H1 (cell line): ENCODE measurements around the gene TAAR9. TPM values are rescaled to one million over a fixed set of nuclear protein-coding genes. Genes with fewer than 3 reads are reported as not detected.

Experiments
- ASH2L ChIP-seq: fragments of 200-600, 300-600 bp; sonication (generic); IDR thresholded peaks from one replicate; pipeline ENCODE4 v1.7.1; 2017; ENCODE audit warnings: low read length
- BCL11A ChIP-seq, 2 experiments: IDR thresholded peaks; one replicate each; pipeline ENCODE4 v1.6.1; 2011; ENCODE audit warnings: low read depth in 2 of 2, low read length in 2 of 2, mild to moderate bottlenecking in 2 of 2
- EZH2 ChIP-seq: fragments of 200-600 bp; sonication (generic); IDR thresholded peaks from 2 replicates; pipeline ENCODE4 v1.7.1; 2012; ENCODE audit warnings: low read depth, mild to moderate bottlenecking, moderate library complexity, low read length, inconsistent platforms; ENCODE audit not compliant: severe bottlenecking
- KDM4A ChIP-seq: IDR thresholded peaks from one replicate; pipeline ENCODE4 v1.7.1; 2012; ENCODE audit warnings: low read depth, mild to moderate bottlenecking, moderate library complexity, low read length, inconsistent platforms; ENCODE audit not compliant: severe bottlenecking
- NANOG ChIP-seq: IDR thresholded peaks from 2 replicates; pipeline ENCODE4 v1.6.1; 2011; ENCODE audit warnings: low read length, low read depth, mild to moderate bottlenecking, inconsistent platforms; ENCODE audit not compliant: insufficient read depth, poor library complexity, severe bottlenecking
- polyA plus RNA-seq, 7 experiments: library from polyadenylated mRNA; depleted of rRNA in 3 of 7; stranded (reverse) in 5 of 7; unstranded in 2 of 7; fragments of >200 nt in 5 of 7; fragments of 200-250 nt in 2 of 7; gene quantifications; 1 replicate in 5 of 7; 2 replicates in 1 of 7; 4 replicates in 1 of 7; pipeline versions ENCODE4 v1.2.1 to v1.2.3, GENCODE V29; 2011 to 2013; ENCODE audit warnings: missing spikeins in 2 of 7, mixed read lengths in 2 of 7
- total RNA-seq: library from RNA; stranded (reverse); fragmentation: NEBNext Ultra II Directional; extraction: Animal tissue kit (Norgen Biotek cat#: 25700); gene quantifications from 2 replicates; pipeline ENCODE4 v1.2.1, GENCODE V29; 2021
- TF ChIP-seq, protein P1 (sequence below): fragments of 300-600 bp; sonication (generic); IDR thresholded peaks from 2 replicates; pipeline ENCODE4 v1.7.1; 2012; ENCODE audit warnings: low read length, moderate library complexity, mild to moderate bottlenecking, inconsistent platforms; ENCODE audit not compliant: insufficient replicate concordance

The TAAR9 gene
- total and polyA plus RNA-seq, 2 of the 8 experiments (the other 6 are each of a cell fraction or from before 2014, with no cell fraction given), result not detected

DNA sequence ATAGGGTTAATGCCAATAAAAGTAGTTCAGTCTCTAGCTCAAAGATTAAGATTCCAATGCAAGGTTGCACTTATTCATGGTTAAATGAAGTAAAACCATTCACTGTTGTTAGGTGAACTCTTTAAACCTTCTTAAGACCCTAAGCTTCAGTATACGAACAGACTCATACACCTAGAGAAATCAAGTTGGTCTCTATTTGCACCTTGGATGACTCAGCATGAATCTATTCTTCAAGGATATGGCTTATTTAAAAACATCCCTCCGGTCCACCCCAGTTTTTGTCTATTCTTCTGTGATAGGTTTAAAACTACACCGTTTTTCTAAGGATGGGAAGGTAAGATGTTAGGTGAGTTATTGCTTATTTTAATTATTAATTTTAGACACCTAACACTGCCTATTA, 932 bp upstream of the TAAR9 start (continued):
- no peak for TF ChIP-seq EZH2
- TF ChIP-seq, protein P1, sequence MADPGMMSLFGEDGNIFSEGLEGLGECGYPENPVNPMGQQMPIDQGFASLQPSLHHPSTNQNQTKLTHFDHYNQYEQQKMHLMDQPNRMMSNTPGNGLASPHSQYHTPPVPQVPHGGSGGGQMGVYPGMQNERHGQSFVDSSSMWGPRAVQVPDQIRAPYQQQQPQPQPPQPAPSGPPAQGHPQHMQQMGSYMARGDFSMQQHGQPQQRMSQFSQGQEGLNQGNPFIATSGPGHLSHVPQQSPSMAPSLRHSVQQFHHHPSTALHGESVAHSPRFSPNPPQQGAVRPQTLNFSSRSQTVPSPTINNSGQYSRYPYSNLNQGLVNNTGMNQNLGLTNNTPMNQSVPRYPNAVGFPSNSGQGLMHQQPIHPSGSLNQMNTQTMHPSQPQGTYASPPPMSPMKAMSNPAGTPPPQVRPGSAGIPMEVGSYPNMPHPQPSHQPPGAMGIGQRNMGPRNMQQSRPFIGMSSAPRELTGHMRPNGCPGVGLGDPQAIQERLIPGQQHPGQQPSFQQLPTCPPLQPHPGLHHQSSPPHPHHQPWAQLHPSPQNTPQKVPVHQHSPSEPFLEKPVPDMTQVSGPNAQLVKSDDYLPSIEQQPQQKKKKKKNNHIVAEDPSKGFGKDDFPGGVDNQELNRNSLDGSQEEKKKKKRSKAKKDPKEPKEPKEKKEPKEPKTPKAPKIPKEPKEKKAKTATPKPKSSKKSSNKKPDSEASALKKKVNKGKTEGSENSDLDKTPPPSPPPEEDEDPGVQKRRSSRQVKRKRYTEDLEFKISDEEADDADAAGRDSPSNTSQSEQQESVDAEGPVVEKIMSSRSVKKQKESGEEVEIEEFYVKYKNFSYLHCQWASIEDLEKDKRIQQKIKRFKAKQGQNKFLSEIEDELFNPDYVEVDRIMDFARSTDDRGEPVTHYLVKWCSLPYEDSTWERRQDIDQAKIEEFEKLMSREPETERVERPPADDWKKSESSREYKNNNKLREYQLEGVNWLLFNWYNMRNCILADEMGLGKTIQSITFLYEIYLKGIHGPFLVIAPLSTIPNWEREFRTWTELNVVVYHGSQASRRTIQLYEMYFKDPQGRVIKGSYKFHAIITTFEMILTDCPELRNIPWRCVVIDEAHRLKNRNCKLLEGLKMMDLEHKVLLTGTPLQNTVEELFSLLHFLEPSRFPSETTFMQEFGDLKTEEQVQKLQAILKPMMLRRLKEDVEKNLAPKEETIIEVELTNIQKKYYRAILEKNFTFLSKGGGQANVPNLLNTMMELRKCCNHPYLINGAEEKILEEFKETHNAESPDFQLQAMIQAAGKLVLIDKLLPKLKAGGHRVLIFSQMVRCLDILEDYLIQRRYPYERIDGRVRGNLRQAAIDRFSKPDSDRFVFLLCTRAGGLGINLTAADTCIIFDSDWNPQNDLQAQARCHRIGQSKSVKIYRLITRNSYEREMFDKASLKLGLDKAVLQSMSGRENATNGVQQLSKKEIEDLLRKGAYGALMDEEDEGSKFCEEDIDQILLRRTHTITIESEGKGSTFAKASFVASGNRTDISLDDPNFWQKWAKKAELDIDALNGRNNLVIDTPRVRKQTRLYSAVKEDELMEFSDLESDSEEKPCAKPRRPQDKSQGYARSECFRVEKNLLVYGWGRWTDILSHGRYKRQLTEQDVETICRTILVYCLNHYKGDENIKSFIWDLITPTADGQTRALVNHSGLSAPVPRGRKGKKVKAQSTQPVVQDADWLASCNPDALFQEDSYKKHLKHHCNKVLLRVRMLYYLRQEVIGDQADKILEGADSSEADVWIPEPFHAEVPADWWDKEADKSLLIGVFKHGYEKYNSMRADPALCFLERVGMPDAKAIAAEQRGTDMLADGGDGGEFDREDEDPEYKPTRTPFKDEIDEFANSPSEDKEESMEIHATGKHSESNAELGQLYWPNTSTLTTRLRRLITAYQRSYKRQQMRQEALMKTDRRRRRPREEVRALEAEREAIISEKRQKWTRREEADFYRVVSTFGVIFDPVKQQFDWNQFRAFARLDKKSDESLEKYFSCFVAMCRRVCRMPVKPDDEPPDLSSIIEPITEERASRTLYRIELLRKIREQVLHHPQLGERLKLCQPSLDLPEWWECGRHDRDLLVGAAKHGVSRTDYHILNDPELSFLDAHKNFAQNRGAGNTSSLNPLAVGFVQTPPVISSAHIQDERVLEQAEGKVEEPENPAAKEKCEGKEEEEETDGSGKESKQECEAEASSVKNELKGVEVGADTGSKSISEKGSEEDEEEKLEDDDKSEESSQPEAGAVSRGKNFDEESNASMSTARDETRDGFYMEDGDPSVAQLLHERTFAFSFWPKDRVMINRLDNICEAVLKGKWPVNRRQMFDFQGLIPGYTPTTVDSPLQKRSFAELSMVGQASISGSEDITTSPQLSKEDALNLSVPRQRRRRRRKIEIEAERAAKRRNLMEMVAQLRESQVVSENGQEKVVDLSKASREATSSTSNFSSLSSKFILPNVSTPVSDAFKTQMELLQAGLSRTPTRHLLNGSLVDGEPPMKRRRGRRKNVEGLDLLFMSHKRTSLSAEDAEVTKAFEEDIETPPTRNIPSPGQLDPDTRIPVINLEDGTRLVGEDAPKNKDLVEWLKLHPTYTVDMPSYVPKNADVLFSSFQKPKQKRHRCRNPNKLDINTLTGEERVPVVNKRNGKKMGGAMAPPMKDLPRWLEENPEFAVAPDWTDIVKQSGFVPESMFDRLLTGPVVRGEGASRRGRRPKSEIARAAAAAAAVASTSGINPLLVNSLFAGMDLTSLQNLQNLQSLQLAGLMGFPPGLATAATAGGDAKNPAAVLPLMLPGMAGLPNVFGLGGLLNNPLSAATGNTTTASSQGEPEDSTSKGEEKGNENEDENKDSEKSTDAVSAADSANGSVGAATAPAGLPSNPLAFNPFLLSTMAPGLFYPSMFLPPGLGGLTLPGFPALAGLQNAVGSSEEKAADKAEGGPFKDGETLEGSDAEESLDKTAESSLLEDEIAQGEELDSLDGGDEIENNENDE, result no peak
- no peak for TF ChIP-seq BCL11A (IDR thresholded peaks at IDR 0.05; ENCODE audit: low read depth in 2 of 2, low read length in 2 of 2)
- no peak for TF ChIP-seq KDM4A
- TF ChIP-seq ASH2L, result no peak
- TF ChIP-seq NANOG, result no peak
